Lower leg skin (tissue), 3 donors: ENCODE measurements around the gene CD99L2.

ENCODE experiments used
- POLR2A ChIP-seq, 2 donors: fragments of 450-650 bp; IDR thresholded peaks; one replicate each; pipeline ENCODE4 v1.6.1; 2016 to 2017; ENCODE audit warnings: antibody characterized with exemption in 2 of 2, mild to moderate bottlenecking in 1 of 2, moderate library complexity in 1 of 2
- TF ChIP-seq, protein P1 (sequence below), 3 donors: fragments of 450-650 bp; IDR thresholded peaks; one replicate each; pipeline ENCODE4 v1.5.1; 2016; ENCODE audit warnings: antibody characterized with exemption in 3 of 3, mild to moderate bottlenecking in 3 of 3, moderate library complexity in 2 of 3

DNA sequence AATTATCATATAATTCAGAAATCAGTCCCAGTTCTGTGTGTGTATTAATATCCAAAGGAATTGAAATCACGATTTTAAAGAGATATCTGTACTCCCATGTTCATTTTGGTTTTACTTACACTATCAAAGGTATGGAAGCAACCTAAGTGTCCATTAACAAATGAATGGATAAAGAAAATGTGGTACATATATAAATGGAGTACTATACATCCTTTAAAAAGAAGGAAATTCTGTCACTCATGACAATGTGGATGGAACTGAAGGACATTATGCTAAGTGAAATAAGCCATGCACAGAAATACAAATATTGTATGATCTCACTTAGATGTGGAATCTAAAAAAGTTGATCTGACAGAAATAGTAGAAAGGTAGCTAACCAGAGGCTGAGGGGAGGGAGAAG is 63.8 kb downstream of the CD99L2 start:
- TF ChIP-seq, protein P1, sequence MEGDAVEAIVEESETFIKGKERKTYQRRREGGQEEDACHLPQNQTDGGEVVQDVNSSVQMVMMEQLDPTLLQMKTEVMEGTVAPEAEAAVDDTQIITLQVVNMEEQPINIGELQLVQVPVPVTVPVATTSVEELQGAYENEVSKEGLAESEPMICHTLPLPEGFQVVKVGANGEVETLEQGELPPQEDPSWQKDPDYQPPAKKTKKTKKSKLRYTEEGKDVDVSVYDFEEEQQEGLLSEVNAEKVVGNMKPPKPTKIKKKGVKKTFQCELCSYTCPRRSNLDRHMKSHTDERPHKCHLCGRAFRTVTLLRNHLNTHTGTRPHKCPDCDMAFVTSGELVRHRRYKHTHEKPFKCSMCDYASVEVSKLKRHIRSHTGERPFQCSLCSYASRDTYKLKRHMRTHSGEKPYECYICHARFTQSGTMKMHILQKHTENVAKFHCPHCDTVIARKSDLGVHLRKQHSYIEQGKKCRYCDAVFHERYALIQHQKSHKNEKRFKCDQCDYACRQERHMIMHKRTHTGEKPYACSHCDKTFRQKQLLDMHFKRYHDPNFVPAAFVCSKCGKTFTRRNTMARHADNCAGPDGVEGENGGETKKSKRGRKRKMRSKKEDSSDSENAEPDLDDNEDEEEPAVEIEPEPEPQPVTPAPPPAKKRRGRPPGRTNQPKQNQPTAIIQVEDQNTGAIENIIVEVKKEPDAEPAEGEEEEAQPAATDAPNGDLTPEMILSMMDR (IDR thresholded peaks at IDR 0.05) = no peak
- TF ChIP-seq POLR2A (IDR thresholded peaks at IDR 0.05) = no peak
